Astrocyte of the cerebellum (primary cell): ENCODE measurements around the gene RGS3.

Experiments used
- DNase-seq: peaks from one replicate; pipeline ENCODE4 v3.0.0-alpha.2; 2011; ENCODE audit warnings: low read depth
- H3K4me3 ChIP-seq: 2 replicates; pipeline ENCODE4 v1.5.1; 2011; ENCODE audit warnings: mild to moderate bottlenecking, low read depth, low read length, moderate library complexity
- CTCF ChIP-seq: IDR thresholded peaks from 2 replicates; pipeline ENCODE4 v1.5.1; 2012; ENCODE audit warnings: low read length, low read depth, moderate library complexity, mild to moderate bottlenecking; ENCODE audit errors: missing control alignments
- in situ Hi-C: cut with HindIII; loops from 2 replicates; pipeline ENCODE4 v1.10.0; 2017; ENCODE audit warnings: low sequenced_read_pairs

Gene RGS3

GRCh38 chr9:113584428-113585084 is 121.0 kb downstream of the RGS3 start:
- DNase-seq, result no peak
- in situ Hi-C loops, result loop anchor here (5.0 kb wide), 2 partner anchors 73 to 137 kb away; no protein-coding TSS in a partner anchor
- no peak overlapping the region for H3K4me3 ChIP-seq
- TF ChIP-seq CTCF, result no peak

- no peak for TF ChIP-seq CTCF
- in situ Hi-C loops, result loop anchor here (5.0 kb wide), 2 partner anchors 72 to 138 kb away; no protein-coding TSS in a partner anchor
- H3K4me3 ChIP-seq, result no peak overlapping the region
- no peak for DNase-seq
Measured at GRCh38 chr9:113585085-113585442, 121.5 kb downstream of the RGS3 start.

- in situ Hi-C loops, result loop anchor here (5.0 kb wide), 2 partner anchors 72 to 138 kb away; no protein-coding TSS in a partner anchor
- no peak for TF ChIP-seq CTCF
- H3K4me3 ChIP-seq, result no peak overlapping the region
- DNase-seq, result no peak
Measured at GRCh38 chr9:113585555-113585954, 122.0 kb downstream of the RGS3 start.

GRCh38 chr9:113587471-113588031 is 124.0 kb downstream of the RGS3 start:
- DNase-seq, result no peak
- H3K4me3 ChIP-seq, result no peak overlapping the region
- peak; percentile 58 for TF ChIP-seq CTCF
- in situ Hi-C loops, result loop anchor here (5.0 kb wide), 2 partner anchors 70 to 140 kb away; no protein-coding TSS in a partner anchor

- H3K4me3 ChIP-seq, result no peak overlapping the region
- no peak for DNase-seq
- in situ Hi-C loops, result loop anchor here (5.0 kb wide), 2 partner anchors 69 to 141 kb away; no protein-coding TSS in a partner anchor
- no peak for TF ChIP-seq CTCF
Measured at GRCh38 chr9:113588242-113588810, 124.8 kb downstream of the RGS3 start.

GRCh38 chr9:113588936-113589335 is 125.4 kb downstream of the RGS3 start:
- TF ChIP-seq CTCF, result no peak
- no peak for DNase-seq
- in situ Hi-C loops, result loop anchor here (5.0 kb wide), 2 partner anchors 68 to 142 kb away; no protein-coding TSS in a partner anchor
- H3K4me3 ChIP-seq, result no peak overlapping the region
